Fibroblast of skin of left biceps (primary cell): ENCODE data around the gene PAPPA2.
"Not testable (repeated sequence)": the region's sequence is repeated elsewhere in the genome, so short reads cannot be mapped to it uniquely, and the experiment has no call there.

ENCODE experiments used
- DNase-seq, 2 experiments: peaks; one replicate each; pipeline ENCODE4 v3.0.0-alpha.2; 2013; ENCODE audit warnings: low read depth in 2 of 2

Gene PAPPA2

DNA sequence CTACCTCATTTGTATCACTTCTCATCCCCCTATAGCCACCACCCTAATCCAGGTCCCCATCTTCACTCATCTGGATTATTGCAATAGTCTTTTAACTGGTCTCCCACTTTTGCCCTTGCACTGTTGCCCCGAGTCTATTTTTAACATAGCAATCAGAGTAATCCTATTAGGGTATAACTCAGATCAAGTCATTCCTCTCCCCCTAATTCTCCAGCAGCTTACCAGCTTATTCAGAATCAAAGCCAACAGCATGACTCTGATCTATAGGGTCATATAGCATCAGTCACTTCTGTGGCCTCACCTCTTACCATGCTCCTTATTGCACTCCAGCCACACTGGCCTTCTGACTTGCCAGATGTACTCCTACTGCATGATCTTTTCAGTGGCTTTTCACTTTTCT lies 140.7 kb downstream of the PAPPA2 start:
- no peak for DNase-seq

- no peak for DNase-seq
Observed at GRCh38 chr1:176604461-176604860, 141.5 kb downstream of the PAPPA2 start.

GRCh38 chr1:176605176-176605575 lies 142.2 kb downstream of the PAPPA2 start:
- DNase-seq, result peak in 1 of 2 experiments; percentile 28

DNA sequence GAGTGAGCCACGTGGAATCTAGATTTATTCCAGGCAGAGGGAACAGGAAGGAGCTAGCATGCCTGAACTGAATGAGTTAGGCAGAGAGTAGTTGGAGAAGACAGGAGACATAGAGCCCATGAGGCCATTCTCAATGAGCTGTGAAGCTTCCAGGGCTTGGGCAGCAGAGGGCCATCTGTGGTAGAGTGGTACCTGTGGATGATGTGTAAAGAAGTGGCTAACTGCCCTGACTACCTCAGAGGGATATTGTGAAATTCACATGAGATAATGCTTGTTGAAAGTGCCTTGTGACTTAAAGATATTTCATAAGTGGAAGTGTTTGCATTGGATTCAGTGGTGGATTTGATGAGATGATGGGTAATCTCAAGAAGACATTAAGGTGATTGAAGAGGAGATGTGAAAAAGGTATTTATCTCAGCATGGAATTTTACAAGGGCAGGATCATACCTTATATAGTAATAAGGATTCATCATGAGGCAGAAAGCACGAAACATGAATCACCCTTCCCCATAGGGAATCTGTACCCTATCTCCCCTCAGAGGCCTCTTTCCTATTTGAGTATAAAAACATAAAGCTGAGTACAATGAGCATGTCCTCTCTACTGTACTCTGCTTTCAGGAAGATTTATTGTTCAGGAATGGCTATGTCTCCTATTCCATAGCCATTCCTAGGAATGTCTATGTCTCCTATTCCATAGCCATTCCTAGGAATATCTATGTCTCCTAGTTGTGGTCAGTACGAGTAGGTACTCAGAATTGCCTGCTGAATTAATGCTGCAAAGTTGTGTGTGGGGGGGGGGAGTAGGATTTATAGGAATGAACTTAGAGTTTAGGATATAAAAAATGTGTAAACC lies 146.8 kb downstream of the PAPPA2 start:
- DNase-seq, result no peak

DNA sequence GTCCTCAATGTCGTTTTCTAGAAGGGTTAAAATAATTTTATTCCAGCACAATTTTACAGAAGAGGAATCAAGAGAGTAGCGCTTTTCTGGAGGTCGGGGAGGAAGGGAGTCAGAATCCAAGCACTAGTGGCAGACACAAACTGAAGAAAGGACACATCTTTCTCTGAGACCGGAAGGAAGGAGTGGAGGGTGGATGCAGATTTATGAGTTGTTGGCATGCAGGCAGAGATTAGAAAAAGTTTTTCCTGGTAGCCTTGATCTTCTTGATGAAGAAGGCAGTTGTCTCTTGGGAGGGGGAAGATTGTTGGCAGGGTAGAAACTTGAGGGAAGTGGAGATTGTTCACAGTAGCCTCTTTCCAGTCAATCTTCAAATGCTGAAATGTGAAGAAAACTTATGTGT lies 149.8 kb downstream of the PAPPA2 start:
- DNase-seq, result no peak

GRCh38 chr1:176617881-176618280 lies 154.9 kb downstream of the PAPPA2 start:
- peak in 1 of 2 experiments; percentile 26 for DNase-seq

- DNase-seq, result no peak
Observed at GRCh38 chr1:176619261-176619660, 156.3 kb downstream of the PAPPA2 start.

DNA sequence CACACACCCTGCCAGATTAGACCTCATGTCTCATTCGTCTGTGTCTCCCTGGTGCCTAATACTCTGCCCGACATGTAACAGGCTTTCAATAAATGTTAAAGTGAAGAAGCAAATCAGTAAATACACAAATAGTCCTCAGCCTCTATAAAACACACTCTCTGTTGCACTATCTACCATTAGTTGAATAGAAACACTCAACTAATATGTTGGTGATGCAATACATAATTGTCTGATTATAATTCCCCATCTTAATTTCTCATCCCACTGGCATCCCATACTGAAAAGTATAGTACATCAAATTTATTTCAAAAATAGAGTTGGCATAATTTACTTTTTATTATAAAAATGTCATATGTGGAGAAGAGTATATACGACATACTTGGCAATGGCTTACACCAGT lies 162.4 kb downstream of the PAPPA2 start:
- DNase-seq, result no peak

DNA sequence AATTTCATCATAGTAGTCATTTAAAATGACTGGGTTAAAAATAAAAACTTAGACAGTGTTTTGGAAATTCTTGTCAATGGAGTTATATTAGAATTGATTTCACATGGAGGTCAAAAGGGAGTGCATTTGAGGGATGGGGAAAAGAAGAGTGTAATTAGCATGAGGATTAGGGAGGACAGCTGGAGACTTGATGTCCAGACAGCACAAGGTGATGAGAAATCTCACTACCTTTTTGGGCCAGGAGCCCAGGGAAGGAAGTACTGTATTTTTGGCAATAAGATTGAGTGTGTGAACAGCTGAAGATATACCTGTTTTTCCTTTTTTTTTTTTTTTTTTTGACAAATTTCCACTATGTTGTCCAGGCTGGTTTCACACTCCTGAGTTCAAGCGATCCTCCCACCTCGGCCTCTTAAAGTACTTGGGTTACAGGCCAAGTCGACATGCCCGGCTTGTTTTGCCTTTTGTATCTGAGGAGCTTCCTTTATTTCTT lies 163.6 kb downstream of the PAPPA2 start:
- no peak for DNase-seq

DNA sequence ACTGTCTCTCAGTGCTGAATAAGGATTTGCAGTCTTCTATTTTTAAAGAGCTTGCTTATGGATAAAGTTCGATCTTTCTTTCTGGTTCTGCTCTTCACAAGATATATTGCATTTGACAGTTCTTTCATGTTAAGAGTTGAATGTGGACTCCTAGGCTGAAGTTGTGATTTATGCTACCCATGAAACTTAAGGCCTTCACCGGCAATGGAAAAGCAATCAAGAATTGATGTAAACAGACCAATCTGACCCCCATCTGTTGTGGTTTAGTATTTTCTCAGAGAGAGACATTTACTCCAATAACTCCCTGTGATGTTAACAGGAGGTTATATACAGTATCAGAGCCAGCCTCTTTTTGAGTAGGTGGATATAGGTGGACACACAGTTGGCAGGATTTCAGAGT lies 165.8 kb downstream of the PAPPA2 start:
- no peak for DNase-seq

GRCh38 chr1:176634733-176635132 lies 171.8 kb downstream of the PAPPA2 start:
- not testable (repeated sequence) for DNase-seq

- no peak for DNase-seq
Observed at GRCh38 chr1:176638713-176639526, 175.9 kb downstream of the PAPPA2 start.

- DNase-seq, result peak; percentile 41 to 52
Observed at GRCh38 chr1:176643536-176643935, 180.6 kb downstream of the PAPPA2 start.

- DNase-seq, result no peak
Observed at GRCh38 chr1:176648556-176648955, 185.6 kb downstream of the PAPPA2 start.

DNA sequence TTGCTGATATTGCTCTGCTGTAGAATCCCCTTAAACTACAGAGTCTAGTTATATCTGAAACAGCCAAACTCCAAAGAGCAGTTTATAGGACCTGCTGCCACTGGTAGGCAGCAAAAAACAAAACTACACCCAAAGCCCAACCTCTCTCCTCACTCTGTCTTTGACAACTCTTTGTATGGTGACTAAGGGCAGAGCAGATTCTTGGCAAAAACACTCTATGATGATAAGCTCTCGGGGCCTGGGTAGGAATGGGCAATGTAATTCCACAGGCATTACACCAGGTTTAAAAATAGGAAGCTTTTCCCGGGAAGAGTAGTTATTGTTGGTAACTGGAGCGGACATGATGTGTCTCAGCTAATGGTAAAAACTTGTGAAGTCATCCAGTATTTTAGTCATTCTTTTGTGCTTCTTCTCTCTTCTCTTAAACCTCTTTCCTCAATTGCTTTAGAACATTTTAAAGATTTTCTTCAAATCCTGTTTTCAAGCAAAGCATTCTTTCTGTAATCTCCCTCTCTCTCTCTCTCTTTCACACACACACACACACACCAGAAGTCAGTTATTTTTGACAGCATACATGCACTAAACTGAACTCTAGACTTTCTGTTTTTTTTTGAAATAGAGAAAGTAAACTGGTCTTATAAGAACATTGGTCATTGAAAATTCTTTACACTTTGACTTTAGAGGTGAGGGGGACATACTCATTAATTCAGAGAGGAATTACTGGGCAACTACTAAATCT lies 193.5 kb downstream of the PAPPA2 start:
- DNase-seq, result peak; percentile 77 to 82

GRCh38 chr1:176669782-176670181 lies 206.8 kb downstream of the PAPPA2 start:
- DNase-seq, result no peak

DNA sequence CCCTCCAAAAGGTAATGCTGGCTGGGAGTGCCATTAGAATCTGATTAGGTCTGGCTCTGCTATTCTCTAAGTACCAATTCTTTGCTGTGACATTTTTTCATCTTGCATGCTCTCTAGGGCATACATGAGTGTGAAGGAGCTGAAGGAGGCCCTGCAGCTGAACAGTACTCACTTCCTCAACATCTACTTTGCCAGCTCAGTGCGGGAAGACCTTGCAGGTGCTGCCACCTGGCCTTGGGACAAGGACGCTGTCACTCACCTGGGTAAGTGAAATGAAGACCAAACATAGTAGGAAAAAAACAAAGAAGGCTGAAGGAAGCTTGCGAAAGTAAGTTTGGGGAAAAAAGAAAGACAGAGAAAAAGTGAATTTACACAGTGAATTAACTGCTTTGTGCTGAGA lies 207.9 kb downstream of the PAPPA2 start:
- no peak for DNase-seq

GRCh38 chr1:176682830-176683535 lies 220.0 kb downstream of the PAPPA2 start:
- no peak for DNase-seq

- peak in 1 of 2 experiments; percentile 6 for DNase-seq
Observed at GRCh38 chr1:176691251-176692228, 228.6 kb downstream of the PAPPA2 start.

GRCh38 chr1:176692431-176692830 lies 229.5 kb downstream of the PAPPA2 start:
- no peak for DNase-seq
